IPS DF 4.7 (cell line): Measurements from ENCODE around the gene CELF5.

ENCODE experiments used
- DNase-seq: peaks from one replicate; pipeline ENCODE4 v3.0.0-alpha.2; 2013; ENCODE audit warnings: low spot score; ENCODE audit errors: extremely low read depth

The CELF5 gene

DNA sequence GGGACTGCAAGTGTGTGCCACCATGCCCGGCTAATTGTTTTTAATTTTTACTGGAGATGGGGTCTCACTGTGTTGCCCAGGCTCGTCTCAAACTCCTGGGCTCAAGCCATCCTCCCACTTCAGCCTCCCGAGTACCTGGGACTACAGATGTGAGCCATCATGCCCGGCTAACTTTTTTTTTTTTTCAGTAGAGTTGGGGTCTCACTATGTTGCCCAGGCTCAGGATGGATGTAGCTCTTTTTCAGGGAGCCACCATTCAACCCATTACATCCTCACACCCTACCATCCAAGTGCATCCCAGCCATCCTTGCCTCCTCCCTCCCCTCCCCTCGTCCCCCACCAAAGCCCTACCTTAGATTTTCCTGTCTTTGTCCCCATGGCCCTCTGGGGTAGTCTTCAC, 14.9 kb downstream of the CELF5 start:
- no peak for DNase-seq

DNA sequence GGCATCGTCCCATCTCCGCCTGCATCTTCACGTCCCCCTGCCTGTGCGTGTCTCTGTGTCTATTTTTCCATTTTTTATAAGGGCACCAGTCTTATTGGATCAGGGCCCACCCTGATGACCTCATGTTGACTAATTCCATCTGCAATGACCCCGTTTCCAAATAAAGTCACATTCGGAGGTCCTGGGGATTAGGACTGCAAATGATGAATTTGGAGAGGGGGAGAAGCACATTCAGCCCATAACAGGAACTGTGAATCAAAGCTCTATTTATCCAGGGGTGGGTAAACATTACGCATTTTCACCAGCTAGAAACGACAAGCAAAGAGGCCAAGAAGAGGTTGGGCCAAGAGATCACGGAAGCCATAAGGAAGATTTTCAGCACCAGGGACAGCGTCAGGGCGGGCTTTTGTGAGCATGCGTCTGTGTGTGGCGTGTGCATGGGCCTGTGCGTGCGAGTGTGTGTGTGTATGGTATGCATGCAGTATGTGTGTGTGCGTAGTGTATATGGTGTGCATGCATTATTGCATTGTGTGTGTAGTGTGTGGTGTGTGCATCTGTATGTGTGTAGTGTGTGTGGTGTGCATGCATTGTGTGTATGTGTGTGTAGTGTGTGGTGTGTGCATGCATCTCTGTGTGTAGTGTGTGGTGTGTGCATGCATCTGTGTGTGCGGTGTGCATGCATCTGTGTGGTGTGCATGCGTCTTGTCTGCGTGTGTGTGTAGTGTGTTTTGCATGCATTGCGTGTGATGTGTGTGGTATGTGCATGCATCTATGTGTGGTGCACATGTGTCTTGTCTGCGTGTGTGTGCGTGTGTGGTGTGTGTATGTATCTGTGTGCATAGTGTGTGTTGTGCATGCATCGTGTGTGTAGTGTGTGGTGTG, 19.6 kb downstream of the CELF5 start:
- DNase-seq, result no peak

DNA sequence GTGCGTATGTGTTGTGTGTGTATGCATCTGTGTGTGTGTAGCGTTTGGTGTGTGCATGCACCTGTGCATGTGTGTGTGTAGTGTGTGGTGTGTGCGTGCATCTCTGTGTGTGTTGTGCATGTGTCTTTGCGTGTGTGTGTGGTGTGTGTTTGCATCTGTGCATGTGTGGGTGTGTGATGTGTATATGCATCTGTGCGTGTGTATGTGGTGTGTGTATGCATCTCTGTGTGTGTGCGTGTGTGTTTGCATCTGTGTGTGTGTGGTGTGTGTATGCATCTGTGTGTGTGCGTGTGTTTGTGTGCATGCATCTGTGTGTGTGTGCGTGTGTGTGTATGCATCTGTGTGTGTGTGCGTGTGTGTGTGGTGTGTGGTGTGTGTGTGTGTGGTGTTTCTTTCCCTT, 20.6 kb downstream of the CELF5 start:
- no peak for DNase-seq

DNA sequence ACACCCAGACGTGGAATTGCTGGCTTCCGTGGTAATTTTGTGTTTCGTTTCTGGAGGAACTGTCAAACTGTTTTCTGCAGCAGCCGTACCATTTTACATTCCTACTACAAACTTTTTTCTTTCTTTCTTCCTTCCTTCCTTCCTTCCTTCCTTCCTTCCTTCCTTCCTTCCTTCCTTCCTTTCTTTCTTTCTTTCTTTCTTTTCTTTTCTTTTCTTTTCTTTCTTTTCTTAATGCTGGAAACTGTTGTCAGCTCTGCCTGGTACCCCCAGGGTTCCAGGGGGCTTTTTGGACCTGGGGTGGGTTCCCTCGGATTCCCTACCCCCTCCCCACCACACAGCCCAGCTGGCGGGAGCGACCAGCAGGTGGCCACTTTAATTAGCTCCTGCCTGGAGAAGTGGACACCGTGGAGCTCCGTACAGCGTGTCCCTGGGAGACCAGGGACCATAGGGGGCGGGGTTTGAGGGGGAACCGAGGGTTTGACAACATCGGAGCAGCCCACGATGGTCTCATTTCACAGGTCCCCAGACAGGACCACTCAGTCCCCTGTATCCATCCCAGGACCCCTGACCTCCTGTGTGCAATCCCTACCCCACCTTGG, 24.4 kb downstream of the CELF5 start:
- DNase-seq, result no peak

DNA sequence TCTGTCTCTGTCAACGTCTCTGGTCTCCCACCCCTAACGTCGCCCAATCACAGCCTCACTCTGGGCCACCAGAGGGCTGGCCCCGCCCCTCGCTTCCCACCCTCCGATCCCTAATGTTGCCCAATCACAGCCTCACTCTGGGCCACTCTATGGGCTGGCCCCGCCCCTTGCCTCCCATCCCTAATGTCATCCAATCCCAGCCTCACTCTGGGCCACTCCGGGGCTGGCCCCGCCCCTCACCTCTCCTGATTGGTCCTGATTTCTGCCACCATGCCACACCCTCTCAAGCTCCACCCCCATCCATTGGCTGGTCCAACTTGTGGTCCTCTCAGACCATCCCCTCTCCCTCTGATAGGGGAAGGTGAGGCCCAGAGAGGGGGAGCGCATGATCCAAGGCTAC, 24.9 kb downstream of the CELF5 start:
- DNase-seq, result no peak

DNA sequence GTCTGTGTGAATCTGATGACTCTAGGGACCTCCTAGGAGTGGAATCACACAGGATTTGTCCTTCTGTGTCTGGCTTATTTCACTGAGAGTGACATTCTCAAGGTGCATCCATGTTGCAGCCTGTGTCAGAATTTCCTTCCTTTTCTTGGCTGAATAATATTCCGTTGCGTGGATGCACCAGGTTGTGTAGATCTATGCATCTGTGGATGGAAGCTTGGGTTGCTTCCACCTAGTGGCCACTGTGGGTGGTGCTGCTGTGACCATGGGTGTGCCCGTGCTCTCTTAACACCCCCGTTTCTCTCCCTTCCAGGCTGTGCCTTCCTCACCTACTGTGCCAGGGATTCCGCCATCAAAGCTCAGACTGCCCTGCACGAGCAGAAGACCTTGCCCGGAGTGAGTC, 26.2 kb downstream of the CELF5 start:
- DNase-seq, result no peak

DNA sequence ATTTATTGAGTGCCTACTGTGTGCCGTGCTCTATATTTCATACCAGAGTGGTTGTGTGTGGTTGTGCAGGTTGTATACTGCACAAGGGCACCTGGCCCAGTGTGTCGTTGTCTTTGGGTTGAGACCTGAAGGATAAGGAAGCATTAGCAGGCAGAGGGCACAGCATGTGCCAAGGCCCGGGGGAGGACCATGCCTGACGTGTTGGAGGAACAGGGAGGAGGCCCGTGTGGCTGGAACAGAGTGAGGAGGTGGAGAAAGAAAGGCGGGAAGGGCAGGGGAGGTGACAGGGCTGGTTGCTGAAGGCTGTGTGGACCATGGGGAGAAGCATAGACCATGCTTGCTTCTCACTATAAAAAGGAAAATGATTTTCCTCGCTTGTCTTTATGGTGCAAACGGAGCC, 26.8 kb downstream of the CELF5 start:
- DNase-seq, result no peak

DNA sequence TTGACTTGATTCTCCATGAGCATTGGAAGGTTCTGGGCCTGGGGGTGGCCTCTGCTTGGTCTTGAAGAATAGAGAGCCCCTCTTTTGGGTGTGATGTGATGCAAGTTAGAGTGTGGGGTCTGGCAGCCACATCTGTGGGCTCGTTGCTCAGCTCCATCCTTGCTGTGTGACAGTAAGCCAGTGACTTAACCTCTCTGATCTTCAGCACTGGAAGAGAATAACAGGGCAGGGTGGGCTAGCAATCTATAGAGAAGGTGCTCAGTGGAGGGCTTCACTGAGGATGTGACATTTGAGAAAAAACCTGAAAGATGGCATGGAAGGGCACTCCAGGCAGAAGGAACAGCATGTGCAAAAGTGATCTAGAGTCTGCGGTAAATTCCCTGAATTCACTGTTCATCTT, 28.2 kb downstream of the CELF5 start:
- DNase-seq, result no peak

DNA sequence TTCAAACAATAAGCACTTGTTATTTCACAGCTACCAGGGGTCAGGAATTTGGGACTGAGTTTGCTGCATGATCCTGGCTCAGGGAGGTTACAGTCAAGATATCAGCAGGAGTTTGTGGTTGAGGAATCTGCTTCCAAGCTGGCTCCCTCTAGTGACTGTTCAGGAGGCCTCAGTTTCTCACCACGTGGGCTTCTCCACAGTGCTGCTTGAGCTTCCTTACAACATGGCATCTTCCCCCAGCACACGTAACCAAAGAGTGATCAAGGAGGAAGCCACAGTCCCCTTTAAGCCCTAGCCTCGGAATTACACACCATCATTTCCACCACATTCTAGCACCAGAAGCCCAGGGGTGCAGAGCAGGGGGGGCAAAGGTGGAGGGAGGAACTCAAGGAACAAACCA, 28.8 kb downstream of the CELF5 start:
- DNase-seq, result no peak

DNA sequence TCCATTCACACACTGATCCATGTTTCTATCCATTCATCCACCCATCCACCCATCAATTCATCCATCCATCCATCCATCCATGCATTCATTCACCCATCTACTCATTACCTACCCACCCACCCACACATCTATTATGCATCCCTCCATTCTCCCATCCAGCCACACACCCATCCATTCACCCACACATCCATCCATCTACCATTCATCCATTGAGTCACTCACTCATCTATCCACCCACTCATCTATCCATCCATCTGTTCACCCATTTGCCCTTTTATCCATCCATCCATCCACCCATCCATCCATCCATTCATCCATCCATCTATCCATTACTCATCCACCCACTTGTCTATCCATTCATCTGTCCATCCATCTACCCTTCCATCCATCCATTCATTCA, 30.1 kb downstream of the CELF5 start:
- DNase-seq, result no peak

DNA sequence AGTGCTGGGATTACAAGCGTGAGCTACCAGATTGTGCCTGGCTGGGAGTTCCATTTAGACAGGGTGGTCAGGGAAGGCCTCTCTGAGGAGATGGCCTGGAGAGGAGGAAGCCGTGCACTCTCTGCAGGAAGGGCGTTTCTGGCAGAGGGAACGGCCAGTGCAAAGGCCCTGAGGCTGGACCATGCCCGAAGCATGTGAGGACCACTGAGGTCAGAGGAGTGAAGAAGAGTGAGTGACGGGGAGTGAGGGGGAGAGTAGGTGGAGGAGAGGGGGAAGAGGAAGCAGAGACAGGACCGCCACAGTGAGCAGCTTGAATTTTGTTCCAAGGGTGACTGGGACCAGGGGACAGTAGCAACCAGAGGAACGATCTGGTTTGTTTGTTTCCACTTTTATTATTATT, 32.6 kb downstream of the CELF5 start:
- no peak for DNase-seq

DNA sequence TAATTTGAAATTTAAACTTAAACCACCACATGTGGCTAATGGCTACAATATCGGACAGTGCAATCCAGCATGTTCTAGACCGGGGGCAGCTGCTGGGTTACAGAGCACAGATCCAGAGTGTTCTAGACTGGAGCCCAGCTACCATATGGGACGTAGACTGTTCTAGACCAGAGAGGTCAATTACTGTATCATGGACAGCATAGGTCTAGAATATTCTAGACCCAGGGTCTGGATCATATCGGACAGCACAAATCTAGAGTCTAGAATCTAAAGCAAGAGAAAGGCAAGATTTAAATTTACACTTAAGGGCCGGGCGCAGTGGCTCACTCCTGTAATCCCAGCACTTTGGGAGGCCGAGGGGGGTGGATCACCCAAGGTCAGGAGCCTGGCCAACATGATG, 37.9 kb downstream of the CELF5 start:
- DNase-seq, result no peak

DNA sequence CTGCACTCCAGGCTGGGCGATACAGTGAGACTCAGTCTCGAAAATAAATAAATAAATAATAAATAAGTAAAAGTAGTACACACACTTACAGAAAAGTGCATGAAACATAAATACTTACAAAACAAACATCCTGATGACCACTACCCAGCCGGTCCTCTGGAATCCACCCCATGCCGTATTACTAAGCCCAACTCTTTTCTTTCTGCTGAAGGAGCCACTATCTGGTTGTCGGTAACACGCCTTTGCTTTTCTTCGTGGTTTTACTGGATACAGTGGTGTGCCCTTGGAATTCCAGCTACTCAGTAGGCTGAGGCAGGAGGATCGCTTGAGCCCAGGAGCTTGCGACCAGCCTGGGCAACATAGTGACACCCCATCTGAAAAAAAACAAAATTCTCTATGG, 39.4 kb downstream of the CELF5 start:
- DNase-seq, result no peak

DNA sequence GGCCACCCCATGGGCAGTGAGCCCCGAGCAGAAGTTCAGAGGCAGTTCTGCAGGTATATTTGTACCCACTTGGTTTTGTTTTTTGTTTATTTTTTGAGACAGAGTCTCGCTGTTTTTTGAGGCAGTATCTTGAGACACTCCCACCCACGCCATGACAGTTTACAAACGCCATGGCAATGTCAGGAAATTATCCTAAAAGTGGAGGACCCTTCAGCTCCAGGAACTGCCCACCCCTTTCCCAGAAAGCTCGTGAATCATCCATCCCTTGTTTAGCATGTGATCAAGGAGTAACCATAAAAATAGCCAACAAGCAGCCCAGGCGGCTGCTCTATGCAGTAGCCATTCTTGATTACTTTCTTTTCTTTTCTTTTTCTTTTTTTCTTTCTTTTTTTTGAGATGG, 41.0 kb downstream of the CELF5 start:
- DNase-seq, result no peak

DNA sequence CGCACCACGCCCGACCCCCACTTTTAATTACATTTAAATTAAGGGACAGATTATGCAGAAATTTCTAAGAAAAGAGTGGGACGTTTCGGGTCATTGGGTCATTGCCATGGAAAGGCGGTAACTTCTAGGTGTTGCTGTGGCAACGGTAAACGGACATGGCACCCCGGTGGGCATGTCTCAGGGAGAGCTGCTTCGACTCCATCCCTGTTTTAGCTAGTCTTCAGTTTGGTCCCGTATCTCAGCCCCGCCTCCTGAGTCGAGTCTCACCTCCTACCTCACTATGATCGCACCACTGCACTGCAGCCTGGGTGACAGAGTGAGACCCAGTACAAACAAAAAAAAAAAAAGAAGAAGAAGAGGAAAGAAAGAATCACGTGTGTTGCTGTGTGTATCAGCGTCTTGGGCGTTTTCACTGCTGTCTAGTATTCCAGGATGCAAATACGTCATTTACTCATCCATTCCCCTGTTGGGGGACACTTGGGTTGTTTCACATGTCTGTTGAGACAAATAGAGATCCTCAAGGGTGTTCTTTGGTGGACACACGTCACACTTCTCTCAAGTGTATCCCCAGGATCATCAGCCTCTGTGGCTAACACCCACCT, 41.7 kb downstream of the CELF5 start:
- DNase-seq, result no peak

DNA sequence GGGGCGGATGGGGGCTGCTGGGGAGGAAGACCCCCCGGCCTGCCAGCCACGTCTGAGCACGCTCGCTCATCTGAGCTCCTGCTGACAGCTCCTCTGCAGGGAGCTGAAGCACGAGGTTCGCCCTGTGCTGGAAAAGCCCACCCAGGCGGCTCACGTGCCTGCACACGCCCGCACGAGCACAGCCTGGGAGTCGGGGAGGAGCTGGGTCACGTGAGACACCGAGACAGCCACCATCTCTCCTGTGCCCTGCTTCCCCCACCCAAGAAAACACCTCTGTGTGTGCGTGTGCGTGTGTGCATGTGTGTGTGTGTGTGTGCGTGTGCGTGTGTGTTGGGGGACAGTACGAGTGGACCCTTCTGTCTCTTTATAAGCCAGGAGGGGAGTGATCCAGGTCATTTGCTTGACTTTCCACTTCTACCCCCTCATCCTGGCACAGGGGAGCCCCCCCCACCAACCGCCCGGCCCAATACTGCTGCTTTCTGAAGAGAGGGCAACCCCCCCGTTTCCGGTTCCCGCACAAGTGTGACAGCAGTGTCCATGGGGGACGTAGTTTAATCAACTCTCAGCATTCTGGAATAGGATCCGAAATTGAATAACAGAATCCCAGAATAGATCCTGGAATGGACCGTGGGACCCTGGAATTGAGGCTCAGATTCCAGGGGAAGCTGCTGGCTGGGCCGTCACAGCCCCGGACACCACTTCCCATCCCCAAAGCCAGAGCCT, 42.5 kb downstream of the CELF5 start:
- DNase-seq, result no peak

DNA sequence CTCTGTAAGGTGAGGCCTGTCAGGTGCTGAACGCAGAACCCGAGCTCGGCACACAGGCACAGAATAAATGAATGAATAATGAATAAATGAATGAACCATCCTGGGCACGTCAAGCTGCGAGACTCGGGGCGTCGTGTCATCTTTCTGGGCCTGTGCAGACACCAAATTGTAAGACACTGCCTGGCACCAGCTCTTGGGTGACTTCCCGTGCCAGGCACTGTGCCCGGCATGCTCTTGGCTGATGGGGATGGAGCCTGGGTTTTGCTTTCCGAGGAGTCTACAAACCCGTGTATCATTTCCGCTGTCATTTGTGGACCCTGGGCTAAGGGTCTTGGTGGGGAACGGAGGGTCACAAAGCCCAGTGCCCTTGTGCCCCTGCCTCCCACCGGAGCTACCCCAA, 43.9 kb downstream of the CELF5 start:
- no peak for DNase-seq

DNA sequence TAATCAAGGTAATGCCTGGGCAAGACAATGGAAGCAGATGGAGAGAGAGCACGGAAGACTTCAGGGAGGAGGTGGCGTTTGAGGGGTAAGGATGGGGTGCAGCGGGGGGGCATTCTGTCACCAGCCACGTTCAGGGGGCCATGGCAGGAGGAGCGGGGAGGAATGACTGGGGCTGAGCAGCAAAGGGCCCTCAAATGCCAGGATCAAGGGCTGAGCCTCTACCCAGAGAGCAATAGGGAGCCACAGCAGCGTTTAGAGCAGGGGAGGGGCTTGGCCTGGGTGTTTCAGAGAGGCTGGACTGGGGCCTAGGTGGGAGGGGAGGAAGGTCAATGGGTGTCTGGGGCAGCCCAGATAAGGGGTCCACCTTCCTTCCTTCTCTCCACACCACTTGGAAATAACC, 44.3 kb downstream of the CELF5 start:
- no peak for DNase-seq

DNA sequence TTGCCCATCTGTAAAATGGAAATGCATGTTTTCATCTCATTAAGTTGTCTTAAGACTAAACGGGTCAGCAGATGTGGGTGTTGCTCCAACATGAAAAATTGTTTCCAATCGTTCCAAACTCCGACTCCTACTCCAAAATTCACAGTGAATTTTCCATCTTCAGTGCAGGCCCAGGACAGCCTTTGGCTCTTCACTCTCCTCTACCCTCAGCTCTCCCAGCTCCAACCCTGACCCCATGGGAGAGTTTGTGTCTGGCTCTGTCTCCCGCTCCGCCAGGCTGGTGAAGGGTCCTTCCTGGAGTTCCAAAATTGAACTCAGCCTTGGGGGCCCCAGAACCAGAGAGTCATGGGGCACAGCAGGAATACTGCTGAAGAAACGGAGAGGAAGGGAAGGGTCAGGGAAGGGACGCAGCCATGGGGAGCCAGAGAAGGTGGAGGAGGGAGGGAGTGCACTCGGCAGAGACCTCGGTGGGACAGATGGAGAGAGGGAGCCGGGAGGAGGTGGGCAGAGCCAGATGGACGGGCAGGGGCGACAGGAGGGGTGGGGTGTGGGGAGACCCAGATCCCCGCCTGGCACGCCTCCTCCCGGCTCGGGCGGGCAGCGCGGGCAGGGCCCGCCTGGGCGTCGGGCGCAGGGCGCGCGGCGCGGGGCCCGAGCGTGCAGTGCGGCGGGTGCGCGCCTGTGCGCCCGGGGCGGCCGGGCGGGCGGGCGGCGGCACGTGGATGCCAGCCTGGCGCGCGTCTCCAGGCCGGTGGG, 45.6 kb downstream of the CELF5 start:
- no peak for DNase-seq

DNA sequence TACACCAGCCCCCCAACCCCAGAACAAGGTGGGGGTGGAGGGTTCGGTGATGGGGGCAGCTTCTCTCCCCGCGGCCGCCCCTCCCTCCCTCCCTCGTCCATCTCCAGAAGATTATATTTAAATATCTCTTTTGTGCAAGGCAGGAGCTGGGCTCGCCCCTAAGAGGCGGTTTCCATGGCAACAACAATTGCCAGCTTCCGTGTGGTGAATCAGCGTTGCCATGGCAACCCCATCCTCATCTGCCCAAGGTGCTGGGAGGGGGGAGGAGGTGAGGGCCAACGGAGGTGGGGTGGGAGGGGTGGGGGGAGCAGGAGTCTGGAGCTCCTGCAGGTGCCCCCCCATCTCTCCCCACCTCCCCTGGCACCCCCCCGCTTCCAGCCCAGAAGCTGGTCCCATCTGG, 46.4 kb downstream of the CELF5 start:
- no peak for DNase-seq

DNA sequence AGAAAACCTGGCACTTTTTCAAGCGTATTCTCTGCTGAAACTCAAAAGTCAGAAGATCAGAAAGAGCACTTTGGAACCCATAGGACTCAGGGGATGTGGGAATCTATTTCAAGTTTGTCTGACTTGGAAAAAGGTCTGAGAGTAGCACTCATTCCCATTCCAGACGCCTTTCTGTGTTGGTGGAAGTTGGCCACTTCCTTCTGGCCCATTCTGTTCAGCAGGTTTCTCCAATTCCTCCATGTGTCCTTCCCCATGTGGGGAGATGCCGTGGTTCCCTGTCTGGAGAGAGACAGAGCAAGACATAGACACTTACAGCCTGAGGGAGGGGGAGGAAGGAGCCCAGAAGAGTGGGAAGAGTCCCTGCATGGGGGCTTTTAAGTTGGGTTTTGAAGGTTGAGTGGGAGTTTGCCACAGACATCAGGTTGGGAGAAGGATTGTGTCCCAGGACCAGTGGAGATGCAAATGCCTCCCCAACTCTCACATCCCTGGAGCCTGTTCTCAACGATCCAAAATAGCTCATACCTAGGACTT, 48.0 kb downstream of the CELF5 start:
- DNase-seq, result no peak
